ENCODE results near the gene NME7. TPM values are rescaled to one million over a fixed set of nuclear protein-coding genes. Genes with fewer than 3 reads are reported as not detected.
"Not testable (repeated sequence)": the region's sequence is repeated elsewhere in the genome, so short reads cannot be mapped to it uniquely, and the experiment has no call there.

NME7 gene
- total RNA-seq, 1 experiment from 2014 or later: 36.5 TPM

GRCh38 chr1:169180174-169180573 lies 187.4 kb downstream of the NME7 start:
- H3K36me3 Mint-ChIP-seq (ENCODE audit: insufficient read depth, unreplicated experiment): no peaks in the 10 kb centered on the region
- BruUV-seq (replicated peaks): no TSS peak
- no peaks in the 10 kb centered on the region for H3K9me3 Mint-ChIP-seq (ENCODE audit: unreplicated experiment)
- TF ChIP-seq CTCF (IDR thresholded peaks at IDR 0.05; ENCODE audit: unreplicated experiment): no peak
- ChIA-PET POLR2A (interaction anchor here (0.9 kb wide), 1 partner anchor 10 kb away, joined by 5 read pairs; no protein-coding TSS in a partner anchor), CTCF (interaction anchor here (0.6 to 1.2 kb wide), 5 partner anchors 14 to 955 kb away, joined by 3 to 4 read pairs (median 3); no protein-coding TSS in a partner anchor)
- no peaks in the 10 kb centered on the region for H3K27me3 Mint-ChIP-seq (ENCODE audit: insufficient read depth, unreplicated experiment)
- DNase-seq (ENCODE audit: unreplicated experiment): no peak
- H3K4me3 Mint-ChIP-seq (ENCODE audit: unreplicated experiment): no peak overlapping the region
- intact Hi-C loops (cut with micrococcal nuclease): no loop called here
- no peak overlapping the region for H3K27ac Mint-ChIP-seq (ENCODE audit: low read depth, unreplicated experiment)
- H3K4me1 Mint-ChIP-seq (ENCODE audit: insufficient read depth, unreplicated experiment): no peaks in the 10 kb centered on the region

GRCh38 chr1:169179431-169179830 lies 188.2 kb downstream of the NME7 start:
- BruUV-seq (replicated peaks); intact Hi-C loops (cut with micrococcal nuclease); H3K4me3 Mint-ChIP-seq (ENCODE audit: unreplicated experiment): not testable (repeated sequence)

GRCh38 chr1:169175461-169175860 lies 192.1 kb downstream of the NME7 start:
- Mint-ChIP-seq H3K9me3 (ENCODE audit: unreplicated experiment) (no peaks in the 10 kb centered on the region), H3K27ac (ENCODE audit: low read depth, unreplicated experiment) (no peak overlapping the region), H3K27me3 (ENCODE audit: insufficient read depth, unreplicated experiment) (no peaks in the 10 kb centered on the region), H3K36me3 (ENCODE audit: insufficient read depth, unreplicated experiment) (peaks cover 6% of the 10 kb centered on the region), H3K4me3 (ENCODE audit: unreplicated experiment) (no peak overlapping the region), H3K4me1 (ENCODE audit: insufficient read depth, unreplicated experiment) (no peaks in the 10 kb centered on the region)
- POLR2A ChIA-PET: interaction anchor here (0.6 kb wide), 1 partner anchor 12 kb away, joined by 3 read pairs; no protein-coding TSS in a partner anchor
- no peak for TF ChIP-seq CTCF (IDR thresholded peaks at IDR 0.05; ENCODE audit: unreplicated experiment)
- no TSS peak for BruUV-seq (replicated peaks)
- DNase-seq (ENCODE audit: unreplicated experiment): no peak
- CTCF ChIA-PET: interaction anchor here (0.7 to 1.4 kb wide), 2 partner anchors 87 to 171 kb away, joined by 3 read pairs; no protein-coding TSS in a partner anchor
- intact Hi-C loops (cut with micrococcal nuclease): no loop called here

More at GRCh38 chr1:169179431-169179830, 188.2 kb downstream of the NME7 start:
- H3K36me3 Mint-ChIP-seq (ENCODE audit: insufficient read depth, unreplicated experiment); H3K27ac Mint-ChIP-seq (ENCODE audit: low read depth, unreplicated experiment); POLR2A ChIA-PET; H3K9me3 Mint-ChIP-seq (ENCODE audit: unreplicated experiment); H3K27me3 Mint-ChIP-seq (ENCODE audit: insufficient read depth, unreplicated experiment); DNase-seq (ENCODE audit: unreplicated experiment); H3K4me1 Mint-ChIP-seq (ENCODE audit: insufficient read depth, unreplicated experiment): not testable (repeated sequence)
- CTCF ChIA-PET: interaction anchor here (1.3 kb wide), 1 partner anchor 13 kb away, joined by 3 read pairs; no protein-coding TSS in a partner anchor

GRCh38 chr1:169163059-169163458 lies 204.5 kb downstream of the NME7 start:
- ChIA-PET CTCF (no interaction called here), POLR2A (no interaction called here)
- no peak for TF ChIP-seq CTCF (IDR thresholded peaks at IDR 0.05; ENCODE audit: unreplicated experiment)
- DNase-seq (ENCODE audit: unreplicated experiment): peak; percentile 30
- H3K9me3 Mint-ChIP-seq (ENCODE audit: unreplicated experiment): no peaks in the 10 kb centered on the region
- no peaks in the 10 kb centered on the region for H3K4me1 Mint-ChIP-seq (ENCODE audit: insufficient read depth, unreplicated experiment)
- no TSS peak for BruUV-seq (replicated peaks)
- H3K27ac Mint-ChIP-seq (ENCODE audit: low read depth, unreplicated experiment): no peak overlapping the region
- H3K4me3 Mint-ChIP-seq (ENCODE audit: unreplicated experiment): no peak overlapping the region
- intact Hi-C loops (cut with micrococcal nuclease): no loop called here
- H3K36me3 Mint-ChIP-seq (ENCODE audit: insufficient read depth, unreplicated experiment): no peaks in the 10 kb centered on the region
- H3K27me3 Mint-ChIP-seq (ENCODE audit: insufficient read depth, unreplicated experiment): no peaks in the 10 kb centered on the region

Data from MCF 10A (cell line).